Ishikawa (cell line): Measurements from ENCODE around the gene MPV17L2.

Source experiments
- CEBPB ChIP-seq: IDR thresholded peaks from 2 replicates; pipeline ENCODE4 v1.6.1; 2012
- CREB1 ChIP-seq: IDR thresholded peaks from 2 replicates; pipeline ENCODE4 v1.6.1; 2012; ENCODE audit warnings: low read depth
- EGR1 ChIP-seq: IDR thresholded peaks from 2 replicates; pipeline ENCODE4 v1.6.1; 2012
- EP300 ChIP-seq: IDR thresholded peaks from 2 replicates; pipeline ENCODE4 v1.6.1; 2012; ENCODE audit warnings: borderline replicate concordance
- FOXM1 ChIP-seq: IDR thresholded peaks from 2 replicates; pipeline ENCODE4 v1.6.1; 2012; ENCODE audit warnings: low read depth, borderline replicate concordance
- RAD21 ChIP-seq: IDR thresholded peaks from 2 replicates; pipeline ENCODE4 v1.6.1; 2012; ENCODE audit warnings: low read depth
- TAF1 ChIP-seq: IDR thresholded peaks from 2 replicates; pipeline ENCODE4 v1.6.1; 2012; ENCODE audit warnings: low read depth, mild to moderate bottlenecking
- TCF12 ChIP-seq: IDR thresholded peaks from 2 replicates; pipeline ENCODE4 v1.6.1; 2012; ENCODE audit warnings: low read depth
- TEAD4 ChIP-seq: IDR thresholded peaks from 2 replicates; pipeline ENCODE4 v1.6.1; 2012
- YY1 ChIP-seq: IDR thresholded peaks from 2 replicates; pipeline ENCODE4 v1.6.1; 2012; ENCODE audit warnings: low read depth
- ZBTB7A ChIP-seq: IDR thresholded peaks from 2 replicates; pipeline ENCODE4 v1.6.1; 2012; ENCODE audit warnings: low read depth
- TF ChIP-seq, protein P1 (sequence below): IDR thresholded peaks from 2 replicates; pipeline ENCODE4 v1.6.1; 2012
- TF ChIP-seq, protein P2 (sequence below): IDR thresholded peaks from 2 replicates; pipeline ENCODE4 v1.6.1; 2012; ENCODE audit warnings: low read depth, mild to moderate bottlenecking
- TF ChIP-seq, protein P3 (sequence below): IDR thresholded peaks from 2 replicates; pipeline ENCODE4 v1.6.1; 2012

DNA sequence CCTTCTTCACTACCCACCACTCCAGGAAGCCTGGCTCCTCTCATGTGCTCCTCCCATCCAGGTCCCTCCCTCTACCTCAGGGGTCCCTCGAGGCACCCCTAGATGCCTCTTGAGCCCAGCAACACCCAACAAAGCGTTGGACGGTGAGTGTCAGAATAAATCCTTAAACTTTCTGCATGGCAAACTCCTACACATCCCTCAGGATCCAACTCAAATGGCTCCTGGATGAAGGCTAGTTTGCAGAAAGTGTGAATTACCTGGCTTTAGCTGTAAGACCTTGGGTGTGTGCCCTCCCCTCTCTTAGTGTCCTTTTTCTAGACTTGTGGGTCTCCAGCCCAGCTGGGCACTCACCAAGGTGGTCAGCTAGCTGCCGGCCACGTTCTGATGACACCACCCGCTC lies 5.4 kb downstream of the MPV17L2 start:
- TF ChIP-seq CREB1 (no peak), ZBTB7A (no peak), YY1 (no peak), CEBPB (no peak), RAD21 (no peak), EP300 (no peak), TCF12 (no peak), EGR1 (no peak), TAF1 (no peak), FOXM1 (no peak), TEAD4 (no peak)
- TF ChIP-seq, protein P1, sequence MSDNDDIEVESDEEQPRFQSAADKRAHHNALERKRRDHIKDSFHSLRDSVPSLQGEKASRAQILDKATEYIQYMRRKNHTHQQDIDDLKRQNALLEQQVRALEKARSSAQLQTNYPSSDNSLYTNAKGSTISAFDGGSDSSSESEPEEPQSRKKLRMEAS: no peak
- TF ChIP-seq, protein P2, sequence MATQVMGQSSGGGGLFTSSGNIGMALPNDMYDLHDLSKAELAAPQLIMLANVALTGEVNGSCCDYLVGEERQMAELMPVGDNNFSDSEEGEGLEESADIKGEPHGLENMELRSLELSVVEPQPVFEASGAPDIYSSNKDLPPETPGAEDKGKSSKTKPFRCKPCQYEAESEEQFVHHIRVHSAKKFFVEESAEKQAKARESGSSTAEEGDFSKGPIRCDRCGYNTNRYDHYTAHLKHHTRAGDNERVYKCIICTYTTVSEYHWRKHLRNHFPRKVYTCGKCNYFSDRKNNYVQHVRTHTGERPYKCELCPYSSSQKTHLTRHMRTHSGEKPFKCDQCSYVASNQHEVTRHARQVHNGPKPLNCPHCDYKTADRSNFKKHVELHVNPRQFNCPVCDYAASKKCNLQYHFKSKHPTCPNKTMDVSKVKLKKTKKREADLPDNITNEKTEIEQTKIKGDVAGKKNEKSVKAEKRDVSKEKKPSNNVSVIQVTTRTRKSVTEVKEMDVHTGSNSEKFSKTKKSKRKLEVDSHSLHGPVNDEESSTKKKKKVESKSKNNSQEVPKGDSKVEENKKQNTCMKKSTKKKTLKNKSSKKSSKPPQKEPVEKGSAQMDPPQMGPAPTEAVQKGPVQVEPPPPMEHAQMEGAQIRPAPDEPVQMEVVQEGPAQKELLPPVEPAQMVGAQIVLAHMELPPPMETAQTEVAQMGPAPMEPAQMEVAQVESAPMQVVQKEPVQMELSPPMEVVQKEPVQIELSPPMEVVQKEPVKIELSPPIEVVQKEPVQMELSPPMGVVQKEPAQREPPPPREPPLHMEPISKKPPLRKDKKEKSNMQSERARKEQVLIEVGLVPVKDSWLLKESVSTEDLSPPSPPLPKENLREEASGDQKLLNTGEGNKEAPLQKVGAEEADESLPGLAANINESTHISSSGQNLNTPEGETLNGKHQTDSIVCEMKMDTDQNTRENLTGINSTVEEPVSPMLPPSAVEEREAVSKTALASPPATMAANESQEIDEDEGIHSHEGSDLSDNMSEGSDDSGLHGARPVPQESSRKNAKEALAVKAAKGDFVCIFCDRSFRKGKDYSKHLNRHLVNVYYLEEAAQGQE: no peak
- TF ChIP-seq, protein P3, sequence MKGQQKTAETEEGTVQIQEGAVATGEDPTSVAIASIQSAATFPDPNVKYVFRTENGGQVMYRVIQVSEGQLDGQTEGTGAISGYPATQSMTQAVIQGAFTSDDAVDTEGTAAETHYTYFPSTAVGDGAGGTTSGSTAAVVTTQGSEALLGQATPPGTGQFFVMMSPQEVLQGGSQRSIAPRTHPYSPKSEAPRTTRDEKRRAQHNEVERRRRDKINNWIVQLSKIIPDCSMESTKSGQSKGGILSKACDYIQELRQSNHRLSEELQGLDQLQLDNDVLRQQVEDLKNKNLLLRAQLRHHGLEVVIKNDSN: no peak
